WTC11 (cell line): ENCODE data around the gene BOLA3.

ENCODE experiments used
- CREM ChIP-seq: sonication (generic); formaldehyde crosslinking; IDR thresholded peaks from 2 replicates; pipeline ENCODE4 v1.8.1; 2022; ENCODE audit warnings: mild to moderate bottlenecking, missing genetic modification reagents, moderate library complexity
- CTCF ChIP-seq: fragments of 200-600 bp; IDR thresholded peaks from 2 replicates; pipeline ENCODE4 v1.8.0; 2022; ENCODE audit warnings: antibody characterized with exemption
- E2F1 ChIP-seq: sonication (generic); formaldehyde crosslinking; IDR thresholded peaks from 2 replicates; pipeline ENCODE4 v1.8.0; 2022; ENCODE audit warnings: mild to moderate bottlenecking, missing genetic modification reagents
- ETV6 ChIP-seq: sonication (generic); formaldehyde crosslinking; IDR thresholded peaks from 2 replicates; pipeline ENCODE4 v1.8.1; 2022; ENCODE audit warnings: mild to moderate bottlenecking, missing genetic modification reagents
- FOXJ3 ChIP-seq: sonication (generic); formaldehyde crosslinking; IDR thresholded peaks from 2 replicates; pipeline ENCODE4 v1.9.0; 2021; ENCODE audit warnings: missing genetic modification reagents, mild to moderate bottlenecking, borderline replicate concordance
- NR1H2 ChIP-seq: sonication (generic); formaldehyde crosslinking; IDR thresholded peaks from 2 replicates; pipeline ENCODE4 v1.9.0; 2021; ENCODE audit warnings: mild to moderate bottlenecking, moderate library complexity, missing genetic modification reagents
- SP1 ChIP-seq: sonication (generic); formaldehyde crosslinking; conservative IDR thresholded peaks from 2 replicates; pipeline ENCODE4 v1.8.1; 2022; ENCODE audit warnings: missing genetic modification reagents
- ZNF317 ChIP-seq: sonication (generic); formaldehyde crosslinking; IDR thresholded peaks from 2 replicates; pipeline ENCODE4 v1.8.1; 2023; ENCODE audit warnings: low read depth, mild to moderate bottlenecking, moderate library complexity, missing genetic modification reagents, borderline replicate concordance
- TF ChIP-seq, protein P1 (sequence below): sonication (generic); formaldehyde crosslinking; conservative IDR thresholded peaks from 2 replicates; pipeline ENCODE4 v1.8.1; 2022; ENCODE audit warnings: mild to moderate bottlenecking, missing genetic modification reagents
- TF ChIP-seq, protein P2 (sequence below): sonication (generic); formaldehyde crosslinking; IDR thresholded peaks from 2 replicates; pipeline ENCODE4 v1.8.1; 2022; ENCODE audit warnings: mild to moderate bottlenecking, missing genetic modification reagents, moderate library complexity, borderline replicate concordance

DNA sequence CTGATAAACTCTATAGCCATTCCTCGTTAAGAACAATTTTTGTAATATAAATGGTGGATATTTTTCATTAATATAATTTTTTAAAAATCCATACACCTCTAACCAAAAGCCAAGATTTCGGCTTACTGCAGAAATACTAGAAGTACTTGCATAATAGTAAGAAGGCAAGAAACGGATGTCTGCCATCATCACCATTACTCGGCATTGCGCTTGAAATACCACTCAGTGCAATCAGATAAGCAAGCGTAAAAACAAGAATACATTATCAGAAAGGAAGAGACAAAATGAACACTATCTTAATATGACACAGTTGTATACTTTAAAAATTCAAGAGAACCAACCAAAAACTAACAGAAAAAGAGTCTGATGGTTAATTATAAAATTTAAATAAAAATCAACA lies 15.2 kb upstream of the BOLA3 start:
- TF ChIP-seq ETV6 (no peak), CTCF (no peak), E2F1 (CRISPR knock-in tag) (no peak), CREM (CRISPR knock-in tag) (no peak), ZNF317 (CRISPR knock-in tag) (no peak), NR1H2 (no peak), SP1 (no peak), FOXJ3 (CRISPR knock-in tag) (no peak)
- TF ChIP-seq, protein P1, sequence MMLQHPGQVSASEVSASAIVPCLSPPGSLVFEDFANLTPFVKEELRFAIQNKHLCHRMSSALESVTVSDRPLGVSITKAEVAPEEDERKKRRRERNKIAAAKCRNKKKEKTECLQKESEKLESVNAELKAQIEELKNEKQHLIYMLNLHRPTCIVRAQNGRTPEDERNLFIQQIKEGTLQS (CRISPR knock-in tag), result no peak
- TF ChIP-seq, protein P2, sequence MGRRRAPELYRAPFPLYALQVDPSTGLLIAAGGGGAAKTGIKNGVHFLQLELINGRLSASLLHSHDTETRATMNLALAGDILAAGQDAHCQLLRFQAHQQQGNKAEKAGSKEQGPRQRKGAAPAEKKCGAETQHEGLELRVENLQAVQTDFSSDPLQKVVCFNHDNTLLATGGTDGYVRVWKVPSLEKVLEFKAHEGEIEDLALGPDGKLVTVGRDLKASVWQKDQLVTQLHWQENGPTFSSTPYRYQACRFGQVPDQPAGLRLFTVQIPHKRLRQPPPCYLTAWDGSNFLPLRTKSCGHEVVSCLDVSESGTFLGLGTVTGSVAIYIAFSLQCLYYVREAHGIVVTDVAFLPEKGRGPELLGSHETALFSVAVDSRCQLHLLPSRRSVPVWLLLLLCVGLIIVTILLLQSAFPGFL (CRISPR knock-in tag), result no peak
